HEK293 (cell line): ENCODE data around the gene ASF1B.
A peak's percentile ranks its signal among the peaks of the same experiment; 100 is the strongest.

Experiments used
- CTCF ChIA-PET: fragments of 350-600 bp; formaldehyde crosslinking; extraction: SDS; loops from one replicate; lab custom pipeline; 2021; ENCODE audit warnings: antibody characterized with exemption; lab: Yijun Ruan, JAX
- POLR2A ChIA-PET: fragments of 300-600 bp; formaldehyde crosslinking; extraction: SDS; loops from one replicate; lab custom pipeline; 2020; ENCODE audit warnings: antibody characterized with exemption, inconsistent platforms; lab: Yijun Ruan, JAX
- H3K27ac ChIP-seq: fragments of 200-500 bp; sonication (Bioruptor generic); 2 replicates; pipeline ENCODE4 v1.5.1; 2014; ENCODE audit warnings: low read depth, low read length, control low read depth, inconsistent platforms; ENCODE audit errors: extremely low read depth
- H3K36me3 ChIP-seq, 2 experiments: fragments of 200-500 bp in 1 of 2; sonication (Bioruptor generic) in 1 of 2; 1 replicate in 1 of 2; 2 replicates in 1 of 2; pipeline ENCODE4 v1.5.1; 2014 to 2017; ENCODE audit warnings: inconsistent platforms in 2 of 2, low read length in 2 of 2; ENCODE audit not compliant: control insufficient read depth in 2 of 2, insufficient read depth in 1 of 2
- H3K4me1 ChIP-seq: fragments of 200-500 bp; sonication (Bioruptor generic); 2 replicates; pipeline ENCODE4 v1.5.1; 2014; ENCODE audit warnings: mild to moderate bottlenecking, low read length, inconsistent platforms; ENCODE audit not compliant: control insufficient read depth, insufficient read depth
- H3K4me3 ChIP-seq: 2 replicates; pipeline ENCODE4 v1.5.1; 2011; ENCODE audit warnings: low read depth, mild to moderate bottlenecking, control low read depth, low read length, moderate library complexity
- H3K9me3 ChIP-seq: fragments of 200-500 bp; sonication (Bioruptor generic); 2 replicates; pipeline ENCODE4 v1.5.1; 2014; ENCODE audit warnings: low read depth, low read length, inconsistent platforms; ENCODE audit not compliant: control insufficient read depth, insufficient read depth
- GLI4 ChIP-seq: fragments of 450-650 bp; formaldehyde crosslinking; IDR thresholded peaks from 2 replicates; pipeline ENCODE4 v1.5.1; 2016; ENCODE audit warnings: missing biosample characterization, missing genetic modification characterization
- GLIS2 ChIP-seq: fragments of 450-650 bp; formaldehyde crosslinking; IDR thresholded peaks from 2 replicates; pipeline ENCODE4 v1.5.1; 2016; ENCODE audit warnings: missing biosample characterization, missing genetic modification characterization
- KLF9 ChIP-seq: fragments of 450-650 bp; formaldehyde crosslinking; IDR thresholded peaks from 2 replicates; pipeline ENCODE4 v1.5.1; 2016; ENCODE audit warnings: missing biosample characterization, missing genetic modification characterization, low read depth
- OVOL3 ChIP-seq: fragments of 450-650 bp; formaldehyde crosslinking; IDR thresholded peaks from 2 replicates; pipeline ENCODE4 v1.5.1; 2016; ENCODE audit warnings: missing biosample characterization, missing genetic modification characterization
- SALL2 ChIP-seq: fragments of 450-650 bp; formaldehyde crosslinking; IDR thresholded peaks from 2 replicates; pipeline ENCODE4 v1.5.0; 2017; ENCODE audit warnings: missing biosample characterization, mild to moderate bottlenecking, missing genetic modification characterization, borderline replicate concordance
- SCRT1 ChIP-seq: fragments of 450-650 bp; formaldehyde crosslinking; IDR thresholded peaks from 2 replicates; pipeline ENCODE4 v1.5.1; 2016; ENCODE audit warnings: missing biosample characterization, missing genetic modification characterization, borderline replicate concordance
- ZBTB17 ChIP-seq: fragments of 450-650 bp; formaldehyde crosslinking; IDR thresholded peaks from 2 replicates; pipeline ENCODE4 v1.5.1; 2016; ENCODE audit warnings: missing biosample characterization, missing genetic modification characterization
- ZBTB20 ChIP-seq: fragments of 450-650 bp; formaldehyde crosslinking; IDR thresholded peaks from 2 replicates; pipeline ENCODE4 v1.5.1; 2016; ENCODE audit warnings: missing biosample characterization, missing genetic modification characterization
- ZFP37 ChIP-seq: fragments of 450-650 bp; formaldehyde crosslinking; IDR thresholded peaks from 2 replicates; pipeline ENCODE4 v1.5.1; 2016; ENCODE audit warnings: missing biosample characterization, missing genetic modification characterization
- ZNF114 ChIP-seq: fragments of 450-650 bp; formaldehyde crosslinking; IDR thresholded peaks from 2 replicates; pipeline ENCODE4 v1.5.0; 2017; ENCODE audit warnings: missing biosample characterization, missing genetic modification characterization
- ZNF121 ChIP-seq: fragments of 450-650 bp; formaldehyde crosslinking; IDR thresholded peaks from 2 replicates; pipeline ENCODE4 v1.5.1; 2016; ENCODE audit warnings: missing biosample characterization, missing genetic modification characterization
- ZNF16 ChIP-seq: fragments of 450-650 bp; formaldehyde crosslinking; IDR thresholded peaks from 2 replicates; pipeline ENCODE4 v1.5.1; 2016; ENCODE audit warnings: low read depth, missing biosample characterization, missing genetic modification characterization
- ZNF2 ChIP-seq: fragments of 450-650 bp; formaldehyde crosslinking; IDR thresholded peaks from 2 replicates; pipeline ENCODE4 v1.5.1; 2016; ENCODE audit warnings: missing biosample characterization, missing genetic modification characterization
- ZNF23 ChIP-seq: fragments of 450-650 bp; formaldehyde crosslinking; IDR thresholded peaks from 2 replicates; pipeline ENCODE4 v1.5.1; 2016; ENCODE audit warnings: missing biosample characterization, missing genetic modification characterization, borderline replicate concordance
- ZNF366 ChIP-seq: fragments of 450-650 bp; formaldehyde crosslinking; conservative IDR thresholded peaks from 2 replicates; pipeline ENCODE4 v1.5.1; 2016; ENCODE audit warnings: missing biosample characterization, missing genetic modification characterization
- ZNF510 ChIP-seq: fragments of 450-650 bp; formaldehyde crosslinking; IDR thresholded peaks from 2 replicates; pipeline ENCODE4 v1.5.1; 2018; ENCODE audit warnings: mild to moderate bottlenecking, missing genetic modification characterization, missing biosample characterization; ENCODE audit not compliant: insufficient replicate concordance
- ZNF664 ChIP-seq: fragments of 450-650 bp; formaldehyde crosslinking; IDR thresholded peaks from 2 replicates; pipeline ENCODE4 v1.5.1; 2016; ENCODE audit warnings: missing biosample characterization, missing genetic modification characterization
- ZNF777 ChIP-seq: fragments of 450-650 bp; formaldehyde crosslinking; IDR thresholded peaks from 2 replicates; pipeline ENCODE4 v1.5.1; 2017; ENCODE audit warnings: missing biosample characterization, missing genetic modification characterization, borderline replicate concordance
- TF ChIP-seq, protein P1 (sequence below): fragments of 450-650 bp; formaldehyde crosslinking; optimal IDR thresholded peaks from 2 replicates; pipeline ENCODE3; 2016; ENCODE audit warnings: missing biosample characterization, mild to moderate bottlenecking, missing genetic modification characterization
- TF ChIP-seq, protein P2 (sequence below): fragments of 450-650 bp; IDR thresholded peaks from 2 replicates; pipeline ENCODE4 v1.5.1; 2018; ENCODE audit warnings: missing biosample characterization, missing genetic modification characterization
- TF ChIP-seq, protein P3 (sequence below): fragments of 450-650 bp; formaldehyde crosslinking; IDR thresholded peaks from 2 replicates; pipeline ENCODE4 v1.5.1; 2016; ENCODE audit warnings: missing biosample characterization, missing genetic modification characterization
- TF ChIP-seq, protein P4 (sequence below): fragments of 450-650 bp; formaldehyde crosslinking; IDR thresholded peaks from 2 replicates; pipeline ENCODE4 v1.5.1; 2016; ENCODE audit warnings: missing biosample characterization, missing genetic modification characterization
- TF ChIP-seq, protein P5 (sequence below): fragments of 450-650 bp; formaldehyde crosslinking; IDR thresholded peaks from 2 replicates; pipeline ENCODE4 v1.5.1; 2016; ENCODE audit warnings: missing biosample characterization, missing genetic modification characterization

Gene ASF1B

DNA sequence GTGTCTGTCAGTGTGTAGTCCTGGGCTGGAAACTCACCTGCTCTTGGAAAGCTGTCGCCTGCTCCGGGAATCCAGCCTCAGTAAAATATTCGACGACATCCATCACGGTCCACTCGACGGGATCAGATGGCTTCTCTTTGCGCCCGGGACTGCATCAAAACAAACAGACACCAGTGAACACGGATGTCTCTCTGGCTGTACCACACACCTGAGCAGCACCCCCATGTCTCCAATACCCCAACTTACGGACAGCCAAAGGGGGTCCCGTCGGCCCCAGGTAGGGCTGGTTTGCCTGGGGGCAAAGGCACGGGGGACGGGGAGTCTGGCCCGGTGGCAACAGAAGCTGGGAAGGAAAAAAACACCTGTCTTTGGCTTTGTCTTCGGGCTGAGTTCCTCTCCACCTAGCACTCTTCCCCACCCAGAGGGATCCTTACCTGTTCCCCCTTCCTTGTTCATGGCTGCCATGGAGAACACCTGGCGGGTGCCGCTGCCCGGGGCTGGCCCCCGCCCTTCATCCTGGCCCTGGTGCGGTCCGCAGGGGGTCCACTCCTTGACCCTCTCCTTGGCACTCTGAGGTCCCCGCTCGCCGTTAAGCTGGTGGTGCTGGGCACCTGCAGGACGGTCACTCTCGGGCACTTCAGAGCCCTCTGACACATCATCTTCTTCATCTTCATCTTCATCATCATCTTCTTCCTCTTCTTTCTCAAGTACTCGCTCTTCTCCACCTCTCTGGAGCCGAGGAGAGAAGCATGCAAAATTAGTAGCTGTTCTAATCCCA lies 47.6 kb downstream of the ASF1B start:
- H3K27ac ChIP-seq, result no peak overlapping the region; the same call in 1 of the 2 replicates
- POLR2A ChIA-PET, result interaction anchor here (1.0 kb wide), 1 partner anchor 47 kb away, joined by 3 read pairs; the partner anchor contains the start of gene ASF1B
- peaks cover 4 to 14% of the 10 kb centered on the region in 2 experiments; a peak in 2 of 3 replicates for H3K36me3 ChIP-seq
- CTCF ChIA-PET, result interaction anchor here (0.6 to 1.3 kb wide), 5 partner anchors 13 to 817 kb away, joined by 3 to 6 read pairs (median 3); no protein-coding TSS in a partner anchor
- H3K4me1 ChIP-seq, result no peaks in the 10 kb centered on the region
- H3K4me3 ChIP-seq, result no peak overlapping the region
- TF ChIP-seq ZNF121 (tag by site-specific recombination), result no peak
- no peak for TF ChIP-seq ZNF16 (tag by site-specific recombination)
- peak; percentile 99 for TF ChIP-seq ZNF2 (tag by site-specific recombination)
- TF ChIP-seq, protein P1, sequence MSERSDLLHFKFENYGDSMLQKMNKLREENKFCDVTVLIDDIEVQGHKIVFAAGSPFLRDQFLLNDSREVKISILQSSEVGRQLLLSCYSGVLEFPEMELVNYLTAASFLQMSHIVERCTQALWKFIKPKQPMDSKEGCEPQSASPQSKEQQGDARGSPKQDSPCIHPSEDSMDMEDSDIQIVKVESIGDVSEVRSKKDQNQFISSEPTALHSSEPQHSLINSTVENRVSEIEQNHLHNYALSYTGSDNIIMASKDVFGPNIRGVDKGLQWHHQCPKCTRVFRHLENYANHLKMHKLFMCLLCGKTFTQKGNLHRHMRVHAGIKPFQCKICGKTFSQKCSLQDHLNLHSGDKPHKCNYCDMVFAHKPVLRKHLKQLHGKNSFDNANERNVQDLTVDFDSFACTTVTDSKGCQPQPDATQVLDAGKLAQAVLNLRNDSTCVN, result no peak
- TF ChIP-seq, protein P2, sequence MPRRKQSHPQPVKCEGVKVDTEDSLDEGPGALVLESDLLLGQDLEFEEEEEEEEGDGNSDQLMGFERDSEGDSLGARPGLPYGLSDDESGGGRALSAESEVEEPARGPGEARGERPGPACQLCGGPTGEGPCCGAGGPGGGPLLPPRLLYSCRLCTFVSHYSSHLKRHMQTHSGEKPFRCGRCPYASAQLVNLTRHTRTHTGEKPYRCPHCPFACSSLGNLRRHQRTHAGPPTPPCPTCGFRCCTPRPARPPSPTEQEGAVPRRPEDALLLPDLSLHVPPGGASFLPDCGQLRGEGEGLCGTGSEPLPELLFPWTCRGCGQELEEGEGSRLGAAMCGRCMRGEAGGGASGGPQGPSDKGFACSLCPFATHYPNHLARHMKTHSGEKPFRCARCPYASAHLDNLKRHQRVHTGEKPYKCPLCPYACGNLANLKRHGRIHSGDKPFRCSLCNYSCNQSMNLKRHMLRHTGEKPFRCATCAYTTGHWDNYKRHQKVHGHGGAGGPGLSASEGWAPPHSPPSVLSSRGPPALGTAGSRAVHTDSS (tag by site-specific recombination), result peak; percentile 99
- H3K9me3 ChIP-seq, result no peaks in the 10 kb centered on the region

DNA sequence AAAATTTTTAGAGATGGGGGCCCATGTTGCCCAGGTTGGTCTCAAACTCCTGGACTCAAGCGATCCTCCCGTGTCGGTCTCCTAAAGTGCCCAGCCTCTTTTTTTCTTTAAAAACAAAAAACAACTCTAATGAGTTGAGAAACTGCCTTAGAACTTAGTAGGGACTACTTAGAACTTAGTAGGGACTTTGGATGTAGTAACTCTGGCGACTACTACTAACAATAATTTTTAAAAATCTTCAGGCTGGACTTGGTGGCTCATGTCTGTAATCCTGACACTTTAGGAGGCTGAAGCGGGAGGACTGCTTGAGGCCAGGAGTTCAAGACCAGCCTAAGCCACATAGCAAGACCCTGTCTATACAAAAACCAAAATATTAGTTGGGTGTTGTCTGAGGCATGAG lies 50.3 kb downstream of the ASF1B start:
- no peaks in the 10 kb centered on the region for H3K4me1 ChIP-seq
- H3K9me3 ChIP-seq, result no peaks in the 10 kb centered on the region
- TF ChIP-seq GLIS2 (tag by site-specific recombination), result no peak
- no peak for TF ChIP-seq ZNF114 (tag by site-specific recombination)
- TF ChIP-seq, protein P3, sequence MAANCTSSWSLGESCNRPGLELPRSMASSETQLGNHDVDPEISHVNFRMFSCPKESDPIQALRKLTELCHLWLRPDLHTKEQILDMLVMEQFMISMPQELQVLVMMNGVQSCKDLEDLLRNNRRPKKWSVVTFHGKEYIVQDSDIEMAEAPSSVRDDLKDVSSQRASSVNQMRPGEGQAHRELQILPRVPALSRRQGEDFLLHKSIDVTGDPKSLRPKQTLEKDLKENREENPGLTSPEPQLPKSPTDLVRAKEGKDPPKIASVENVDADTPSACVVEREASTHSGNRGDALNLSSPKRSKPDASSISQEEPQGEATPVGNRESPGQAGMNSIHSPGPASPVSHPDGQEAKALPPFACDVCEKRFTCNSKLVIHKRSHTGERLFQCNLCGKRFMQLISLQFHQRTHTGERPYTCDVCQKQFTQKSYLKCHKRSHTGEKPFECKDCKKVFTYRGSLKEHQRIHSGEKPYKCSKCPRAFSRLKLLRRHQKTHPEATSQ (tag by site-specific recombination), result no peak
- no peak for TF ChIP-seq SCRT1 (tag by site-specific recombination)
- no peak for TF ChIP-seq ZNF366 (tag by site-specific recombination)
- TF ChIP-seq ZBTB20 (tag by site-specific recombination), result no peak
- no peak for TF ChIP-seq ZBTB17 (tag by site-specific recombination)
- no peak for TF ChIP-seq ZNF664 (tag by site-specific recombination)
- TF ChIP-seq ZNF777 (tag by site-specific recombination), result no peak
- ChIA-PET POLR2A (interaction anchor here (0.6 kb wide), 1 partner anchor 385 kb away, joined by 3 read pairs; no protein-coding TSS in a partner anchor), CTCF (no interaction called here)
- H3K36me3 ChIP-seq, result peaks cover 4 to 14% of the 10 kb centered on the region in 2 experiments; a peak in 2 of 3 replicates
- H3K4me3 ChIP-seq, result no peak overlapping the region
- H3K27ac ChIP-seq, result no peak overlapping the region

DNA sequence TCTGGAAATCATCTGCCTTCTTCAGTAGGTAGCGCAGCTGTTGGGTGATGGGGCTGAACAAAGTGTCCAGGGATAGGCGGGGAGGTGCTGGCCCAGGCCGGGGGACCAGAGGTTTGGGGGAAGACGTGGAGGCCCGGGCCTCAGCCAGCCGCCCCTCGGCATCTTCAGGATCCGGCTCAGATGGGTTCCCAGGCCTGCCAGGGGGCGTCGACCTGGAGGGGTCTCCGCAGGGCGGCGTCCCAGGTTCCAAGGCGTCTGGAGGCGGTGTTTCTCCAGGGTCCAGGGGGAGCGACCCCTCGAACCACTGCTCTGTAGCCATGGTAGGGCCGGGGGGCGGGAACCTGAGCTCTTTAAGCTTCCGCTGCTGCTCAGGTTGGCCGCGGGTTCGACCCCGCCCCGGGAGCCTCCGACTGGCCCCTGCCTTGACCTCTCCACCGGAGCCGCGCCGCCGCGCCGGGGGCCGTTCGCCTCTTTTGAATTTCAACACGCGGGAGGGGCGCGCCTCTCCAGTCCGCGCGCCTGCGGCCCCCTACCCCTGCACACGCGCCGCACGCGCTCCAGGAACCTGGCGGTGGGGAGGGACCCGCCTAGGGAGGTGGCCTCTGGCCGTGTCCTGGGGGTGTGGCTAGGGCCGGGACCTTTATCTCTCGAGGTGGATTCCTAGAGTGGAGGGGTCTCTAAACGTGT lies 50.9 kb downstream of the ASF1B start, which contains the start of gene C19orf67:
Gene C19orf67, minus strand, starts transcription at position 475 of the 687 bp plus-strand sequence. Its CDS starts 156 bp downstream, at position 319.
- Histone ChIP-seq H3K36me3 (peaks cover 4 to 14% of the 10 kb centered on the region in 2 experiments; a peak in 2 of 3 replicates), H3K4me3 (no peak within 1 kb of the TSS), H3K9me3 (no peaks in the 10 kb centered on the region), H3K4me1 (no peaks in the 10 kb centered on the region; the same call in 1 of the 2 replicates), H3K27ac (no peak within 1 kb of the TSS)
- ChIA-PET CTCF (interaction anchor here (0.7 to 1.6 kb wide), 3 partner anchors 10 to 456 kb away, joined by 3 to 4 read pairs (median 3); no protein-coding TSS in a partner anchor), POLR2A (interaction anchor here (0.6 kb wide), 1 partner anchor 386 kb away, joined by 3 read pairs; no protein-coding TSS in a partner anchor)
- TF ChIP-seq ZNF510 (tag by site-specific recombination) (no peak), SALL2 (no peak), ZNF23 (tag by site-specific recombination) (no peak), OVOL3 (tag by site-specific recombination) (no peak), KLF9 (no peak), GLI4 (tag by site-specific recombination) (no peak), ZFP37 (no peak)
- TF ChIP-seq, protein P4, sequence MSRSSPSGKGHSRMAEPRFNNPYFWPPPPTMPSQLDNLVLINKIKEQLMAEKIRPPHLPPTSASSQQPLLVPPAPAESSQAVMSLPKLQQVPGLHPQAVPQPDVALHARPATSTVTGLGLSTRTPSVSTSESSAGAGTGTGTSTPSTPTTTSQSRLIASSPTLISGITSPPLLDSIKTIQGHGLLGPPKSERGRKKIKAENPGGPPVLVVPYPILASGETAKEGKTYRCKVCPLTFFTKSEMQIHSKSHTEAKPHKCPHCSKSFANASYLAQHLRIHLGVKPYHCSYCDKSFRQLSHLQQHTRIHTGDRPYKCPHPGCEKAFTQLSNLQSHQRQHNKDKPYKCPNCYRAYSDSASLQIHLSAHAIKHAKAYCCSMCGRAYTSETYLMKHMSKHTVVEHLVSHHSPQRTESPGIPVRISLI, result no peak
- TF ChIP-seq, protein P5, sequence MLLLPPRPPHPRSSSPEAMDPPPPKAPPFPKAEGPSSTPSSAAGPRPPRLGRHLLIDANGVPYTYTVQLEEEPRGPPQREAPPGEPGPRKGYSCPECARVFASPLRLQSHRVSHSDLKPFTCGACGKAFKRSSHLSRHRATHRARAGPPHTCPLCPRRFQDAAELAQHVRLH (tag by site-specific recombination), result no peak
